Measurements from ENCODE around the gene MYO5B.
"Not testable (repeated sequence)": the region's sequence is repeated elsewhere in the genome, so short reads cannot be mapped to it uniquely, and the experiment has no call there.

MYO5B gene

DNA sequence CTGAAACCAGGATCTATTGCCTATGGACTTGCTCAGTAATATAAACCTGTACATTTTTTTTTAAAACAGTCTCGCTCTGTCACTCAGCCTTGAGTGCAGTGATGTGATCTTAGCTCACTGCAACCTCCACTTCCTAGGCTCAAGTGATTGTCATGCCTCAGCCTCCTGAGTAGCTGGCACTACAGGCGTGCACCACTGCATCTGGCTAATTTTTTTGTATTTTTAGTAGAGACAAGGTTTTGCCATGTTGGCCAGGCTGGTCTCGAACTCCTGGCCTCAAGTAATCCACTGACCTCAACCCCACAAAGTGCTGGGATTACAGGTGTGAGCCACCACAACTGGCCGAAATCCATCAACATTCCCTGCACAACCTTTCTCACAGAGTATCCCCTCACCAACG lies 100.2 kb downstream of the MYO5B start:
- not testable (repeated sequence) for DNase-seq

DNA sequence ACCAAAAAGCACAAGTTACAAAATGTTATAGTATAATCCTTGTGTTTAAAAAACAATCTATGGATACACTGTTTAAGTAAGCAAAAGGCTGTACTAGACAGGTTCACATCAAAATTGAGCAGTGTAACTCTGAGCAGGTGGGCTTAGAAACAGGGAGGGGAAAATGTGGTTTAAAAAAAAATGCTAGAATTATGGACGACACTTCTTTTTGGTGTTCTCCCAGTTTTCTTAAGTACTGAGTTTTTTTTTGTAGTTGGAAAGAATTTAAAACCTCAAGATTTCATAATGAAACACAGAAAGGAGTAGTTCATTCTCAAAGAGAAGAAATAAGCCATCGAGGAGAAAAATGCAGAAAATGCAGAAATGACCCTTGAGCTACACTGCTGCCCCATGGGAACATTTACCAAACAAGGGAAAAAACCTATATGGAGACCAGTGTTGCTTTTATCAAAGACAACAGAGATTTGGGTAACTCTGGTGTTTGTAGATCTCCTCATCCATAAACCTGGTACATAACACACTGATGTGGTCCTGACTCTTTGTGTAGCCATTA lies 100.7 kb downstream of the MYO5B start:
- no peak for DNase-seq

DNA sequence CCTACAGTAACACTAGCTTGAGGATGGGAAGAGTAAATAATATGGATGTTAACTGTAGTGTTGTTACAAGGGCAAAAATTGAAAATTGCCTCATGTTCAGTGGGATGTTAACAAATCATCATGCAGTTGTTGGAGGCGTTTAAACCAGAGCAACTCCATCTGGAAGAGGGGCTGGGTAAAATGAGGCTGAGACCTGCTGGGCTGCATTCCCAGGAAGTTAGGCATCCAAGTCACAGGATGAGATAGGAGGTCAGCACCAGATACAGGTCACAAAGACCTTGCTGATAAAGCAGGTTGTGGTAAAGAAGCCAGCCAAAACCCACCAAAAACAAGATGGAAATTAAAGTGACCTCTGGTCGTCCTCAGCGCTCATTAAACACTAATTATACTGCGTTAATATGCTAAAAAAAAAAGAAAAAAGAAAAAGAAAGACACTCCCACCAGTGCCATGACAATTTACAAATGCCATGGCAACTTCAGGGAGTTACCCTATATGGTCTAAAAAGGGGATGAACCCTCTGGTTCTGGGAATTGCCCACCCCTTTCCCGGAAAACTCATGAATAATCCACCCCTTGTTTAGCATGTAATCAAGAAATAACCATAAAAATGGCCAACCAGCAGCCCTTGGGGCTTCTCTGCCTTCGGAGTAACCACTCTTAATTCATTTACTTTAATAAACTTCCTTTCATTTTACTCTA lies 101.4 kb downstream of the MYO5B start:
- DNase-seq: no peak

GRCh38 chr18:50092245-50092805 lies 102.6 kb downstream of the MYO5B start:
- no peak for DNase-seq

DNA sequence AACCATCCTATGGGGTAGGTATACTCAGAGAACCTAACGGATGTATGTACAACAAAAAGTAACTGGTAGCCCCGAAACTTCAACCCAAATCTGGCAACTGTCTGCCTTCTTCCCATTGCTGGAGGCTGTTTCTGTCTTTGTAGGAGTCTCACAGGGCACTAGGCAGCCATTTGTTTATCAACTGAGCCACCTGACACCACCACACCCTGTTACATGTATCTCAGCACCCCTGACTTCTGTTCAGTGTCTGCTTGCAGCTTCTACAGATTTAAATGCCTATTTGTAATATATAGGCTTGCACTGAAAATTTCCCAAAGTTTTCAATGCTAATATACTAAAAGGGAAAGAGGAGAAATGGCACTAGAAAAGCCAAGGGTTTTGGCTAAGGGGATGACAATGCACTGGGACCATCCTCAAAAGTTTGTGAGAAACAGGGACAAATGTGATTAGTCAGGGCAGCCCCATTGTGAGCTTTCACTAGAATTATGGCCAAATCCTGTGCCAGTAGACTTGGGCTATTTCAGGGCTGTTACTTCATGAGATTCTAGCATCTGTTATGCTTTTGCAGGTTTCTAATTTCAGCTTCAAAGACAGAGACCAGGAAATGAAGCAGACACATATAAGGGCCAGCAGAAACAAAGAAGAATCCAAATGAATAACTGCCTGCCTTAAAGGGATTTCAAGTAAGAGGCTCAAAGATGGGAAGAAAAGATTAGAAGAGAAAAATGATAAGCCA lies 103.3 kb downstream of the MYO5B start:
- no peak for DNase-seq

DNA sequence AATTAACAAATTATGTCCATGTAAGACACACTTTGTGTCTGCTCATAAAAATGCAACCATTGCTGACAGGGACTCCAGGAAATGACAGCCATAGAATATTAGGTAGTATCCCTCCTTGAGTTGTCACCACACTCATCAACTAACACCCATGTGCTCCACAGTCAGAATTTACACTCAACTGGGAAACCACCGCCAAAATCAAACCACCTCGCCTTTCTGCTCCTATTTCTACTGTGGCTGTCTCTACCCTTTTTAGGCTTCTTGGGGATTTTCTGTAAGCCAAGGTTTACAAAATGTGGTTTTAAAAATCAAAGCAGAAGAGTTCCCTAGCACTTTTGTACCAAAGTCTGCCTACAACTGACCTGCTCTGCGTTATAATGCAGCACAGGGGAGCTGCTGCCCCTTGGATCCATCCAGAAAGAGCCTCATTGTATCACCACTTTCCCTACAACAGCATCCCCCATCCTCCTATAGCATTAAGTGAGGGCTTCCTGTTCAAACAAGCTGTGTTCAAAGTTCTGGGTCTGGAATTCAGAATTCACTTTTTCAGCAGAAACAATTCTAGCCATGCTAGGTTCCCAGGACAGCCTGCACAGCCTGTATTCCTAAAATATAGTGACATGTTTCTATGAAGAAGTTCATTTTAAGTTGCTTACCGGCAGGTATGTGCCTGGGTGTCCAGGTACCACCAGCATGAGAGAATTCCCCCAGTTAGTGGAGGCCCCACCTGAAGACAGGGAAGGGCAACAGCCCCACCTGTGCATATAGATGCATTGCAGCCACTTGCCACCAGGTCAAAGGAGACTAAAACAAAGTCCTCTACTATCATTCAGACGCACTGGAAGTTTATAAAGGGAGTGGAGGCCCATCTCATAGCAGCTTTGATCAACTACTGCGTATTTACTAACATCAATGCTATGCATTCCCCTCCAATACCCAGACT lies 104.3 kb downstream of the MYO5B start:
- DNase-seq: no peak

- DNase-seq: no peak
Observed at GRCh38 chr18:50089702-50090101, 105.2 kb downstream of the MYO5B start.

GRCh38 chr18:50083708-50084107 lies 111.2 kb downstream of the MYO5B start:
- DNase-seq: no peak

DNA sequence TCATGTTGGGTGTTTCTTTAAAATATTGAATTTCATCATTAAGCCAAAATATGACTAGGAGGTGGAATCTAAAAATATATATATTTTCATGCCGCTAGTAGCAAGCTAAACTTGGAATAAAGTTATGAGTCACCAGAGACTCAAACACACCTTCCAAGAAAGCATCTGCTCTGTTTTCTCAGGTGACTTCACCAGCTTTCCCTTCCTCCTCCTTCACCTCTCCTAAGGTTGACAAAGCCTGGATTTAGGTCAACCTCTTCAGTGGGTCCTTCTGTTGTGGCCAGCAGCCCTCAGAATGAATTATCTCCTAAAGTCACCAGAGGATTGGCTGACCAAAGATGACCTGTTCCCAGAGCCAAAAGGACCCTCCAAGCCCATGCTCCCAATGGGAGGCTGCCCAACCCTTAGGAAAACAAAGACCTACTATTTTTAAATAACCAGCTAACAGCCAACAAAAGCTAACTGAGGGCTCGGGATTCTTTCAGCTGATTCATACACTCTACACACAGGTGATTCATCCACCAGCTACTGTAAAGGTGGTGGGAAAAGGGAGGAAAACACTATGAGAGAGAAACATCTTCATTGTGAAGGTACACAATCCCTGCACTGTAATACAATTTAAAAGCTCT lies 113.9 kb downstream of the MYO5B start:
- DNase-seq: no peak

- no peak for DNase-seq
Observed at GRCh38 chr18:50080316-50080715, 114.6 kb downstream of the MYO5B start.

DNA sequence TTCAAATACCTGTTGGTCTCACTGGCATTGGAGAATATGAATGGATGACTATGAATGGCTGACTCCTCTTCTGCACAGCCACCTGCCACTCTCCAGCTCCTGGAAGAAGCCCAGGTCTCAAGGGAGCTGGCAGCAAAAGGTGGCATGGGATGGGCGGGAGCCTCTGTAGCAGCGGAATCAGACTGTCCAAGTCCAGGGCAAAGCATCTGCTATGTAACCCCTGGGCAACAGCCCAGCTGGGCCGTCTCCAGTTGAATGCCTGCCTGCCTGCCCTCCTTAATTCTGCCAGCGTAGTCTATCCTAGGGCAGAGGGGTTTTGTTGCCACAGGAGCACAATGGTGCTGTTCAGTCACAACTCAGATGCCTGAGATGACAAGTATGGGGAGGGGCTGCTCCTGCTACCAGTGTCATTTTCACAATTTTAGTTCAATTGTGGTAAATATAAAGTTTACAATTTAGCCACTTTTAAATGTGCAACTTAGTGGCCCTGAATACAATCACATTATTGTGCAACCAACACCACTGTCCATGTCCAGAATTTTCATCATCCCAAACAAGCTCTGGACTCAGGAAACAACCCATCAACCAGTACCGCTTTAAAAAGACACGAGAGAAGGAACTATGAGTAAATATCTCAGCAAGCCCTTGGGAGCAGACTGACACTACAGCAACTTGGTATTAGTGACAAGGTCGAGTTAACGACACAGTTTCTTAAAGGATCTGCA lies 115.2 kb downstream of the MYO5B start:
- peak; percentile 68 for DNase-seq

- no peak for DNase-seq
Observed at GRCh38 chr18:50076277-50076676, 118.7 kb downstream of the MYO5B start.

- DNase-seq: no peak
Observed at GRCh38 chr18:50075772-50076171, 119.2 kb downstream of the MYO5B start.

DNA sequence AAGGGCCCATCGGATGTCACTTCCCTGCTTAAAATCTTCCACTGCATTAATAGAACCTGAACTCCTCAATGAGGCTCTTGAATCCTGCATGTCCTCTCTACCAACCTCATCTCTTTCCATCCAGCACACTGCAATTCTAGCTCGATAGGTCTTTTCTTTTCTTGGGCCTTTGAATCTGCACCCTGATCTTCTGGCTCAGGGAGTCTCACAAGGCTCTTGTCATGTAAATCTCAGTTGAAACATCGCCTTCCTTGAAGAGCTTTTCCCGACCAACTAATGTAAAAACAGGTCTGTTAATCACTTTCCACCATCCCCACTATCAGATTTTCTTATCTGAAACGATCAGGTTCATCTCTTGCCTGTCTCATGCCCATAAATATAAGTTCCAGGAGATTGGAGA lies 120.5 kb downstream of the MYO5B start:
- DNase-seq: no peak

DNA sequence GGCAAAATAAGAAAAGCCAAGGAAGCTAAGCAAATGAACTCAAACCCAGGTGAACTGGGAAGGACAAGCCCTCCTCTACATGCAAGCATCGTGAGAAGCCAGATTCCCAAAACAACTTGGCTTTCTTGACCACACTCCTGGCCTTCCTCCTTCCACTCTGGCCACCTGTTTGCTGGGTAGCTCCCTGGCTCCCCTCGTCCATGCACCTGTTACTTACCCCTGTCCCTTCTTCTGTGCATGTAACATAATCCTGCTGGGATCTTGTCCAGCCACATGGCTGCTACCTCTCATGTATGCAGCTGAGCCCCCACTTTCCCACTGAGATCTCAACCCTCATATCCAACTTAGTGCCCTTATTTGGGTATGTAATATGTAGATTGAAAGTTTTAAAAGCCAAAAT lies 121.6 kb downstream of the MYO5B start:
- DNase-seq: no peak

GRCh38 chr18:50072146-50072545 lies 122.8 kb downstream of the MYO5B start:
- no peak for DNase-seq

- DNase-seq: no peak
Observed at GRCh38 chr18:50071397-50071796, 123.5 kb downstream of the MYO5B start.

DNA sequence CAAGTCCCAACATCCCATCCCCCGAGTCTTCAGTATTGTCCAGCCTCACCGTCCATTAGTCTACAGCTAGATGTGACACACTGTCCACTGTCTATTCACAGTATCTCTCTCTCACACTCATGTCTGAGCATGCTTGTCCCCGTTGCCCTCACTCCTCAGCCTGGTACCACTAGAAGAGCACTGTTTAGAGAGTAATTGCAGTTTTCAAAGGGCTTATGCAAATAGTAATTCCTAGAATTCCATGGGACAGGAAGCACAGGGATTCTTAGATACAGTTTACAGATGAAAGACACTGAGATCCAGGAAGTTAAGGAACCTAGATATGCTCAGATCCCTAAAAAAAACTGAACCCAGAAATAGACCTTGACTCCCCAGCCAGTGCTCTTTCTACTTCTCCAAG lies 125.5 kb downstream of the MYO5B start:
- no peak for DNase-seq

DNA sequence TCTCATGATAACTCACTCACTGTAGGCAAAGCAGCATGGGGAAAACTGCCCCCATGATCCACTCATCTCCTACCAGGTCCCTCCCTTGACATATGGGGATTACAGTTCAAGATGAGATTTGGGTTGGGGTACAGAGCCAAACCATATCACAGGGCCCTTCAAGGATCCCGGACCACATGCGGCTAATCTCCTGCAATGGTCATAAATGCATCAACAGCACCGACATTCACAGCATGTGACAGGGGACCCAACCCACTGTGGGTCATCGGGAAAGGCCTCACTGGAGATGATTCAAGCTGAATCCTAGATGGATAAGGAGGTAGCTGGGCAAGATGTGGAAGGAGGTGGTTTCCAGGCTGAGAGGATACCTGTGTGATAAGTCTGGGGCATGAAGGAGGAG lies 129.4 kb downstream of the MYO5B start:
- no peak for DNase-seq

DNA sequence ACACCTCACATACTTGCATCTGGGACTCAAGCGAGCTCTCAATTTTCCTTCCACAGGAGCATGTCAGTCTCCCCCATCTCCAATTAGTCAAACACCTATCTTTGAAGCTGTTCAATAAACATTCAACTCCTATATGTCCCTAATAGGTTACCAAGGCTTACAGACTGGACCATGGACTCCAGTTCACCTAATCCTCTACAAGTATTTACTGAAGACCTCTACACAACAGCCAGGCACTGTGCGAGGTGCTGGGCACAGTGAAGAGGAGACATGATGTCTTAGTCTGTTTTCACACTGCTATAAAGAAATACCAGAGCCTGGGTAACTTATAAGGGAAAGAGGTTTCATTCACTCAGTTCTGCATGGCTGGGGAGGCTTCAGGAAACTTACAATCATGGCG lies 129.9 kb downstream of the MYO5B start:
- DNase-seq: no peak

- no peak for DNase-seq
Observed at GRCh38 chr18:50061876-50062517, 132.9 kb downstream of the MYO5B start.
